Activated CD8-positive, alpha-beta T cell treated with anti-CD3 and anti-CD28 coated beads, Interleukin-2, amount 10 ng/mL, durations not matched to agents 7 days and 5 days (primary cell): ENCODE results near the gene SSNA1. TPM values are rescaled to one million over a fixed set of nuclear protein-coding genes. Genes with fewer than 3 reads are reported as not detected.
A peak's percentile ranks its signal among the peaks of the same experiment; 100 is the strongest.

Experiments
- ATAC-seq: fragments of 150-1000 bp; cut with Tn5 transposase; one replicate; pipeline ENCODE4 v1.10.0; 2021; ENCODE audit warnings: moderate library complexity
- CTCF ChIA-PET: fragments of 350-600 bp; sonication (Branson Sonifier 250); formaldehyde crosslinking; loops from one replicate; lab custom pipeline; 2021; ENCODE audit warnings: antibody characterized with exemption; lab: Charles Lee
- POLR2A ChIA-PET: fragments of 350-600 bp; sonication (Branson Sonifier 250); formaldehyde crosslinking; loops from one replicate; lab custom pipeline; 2021; ENCODE audit warnings: antibody characterized with exemption; lab: Charles Lee
- DNase-seq: peaks from one replicate; pipeline ENCODE4 v3.0.0-alpha.2; 2020
- H3K27ac Mint-ChIP-seq: one replicate; pipeline ENCODE4 v1.8.0; 2021; ENCODE audit warnings: mild to moderate bottlenecking, mixed read lengths
- H3K27me3 Mint-ChIP-seq: one replicate; pipeline ENCODE4 v1.8.0; 2021; ENCODE audit warnings: low read depth, mixed read lengths
- H3K36me3 Mint-ChIP-seq: one replicate; pipeline ENCODE4 v1.8.0; 2021; ENCODE audit warnings: low read depth, mixed read lengths
- H3K4me1 Mint-ChIP-seq: one replicate; pipeline ENCODE4 v1.8.0; 2021; ENCODE audit warnings: low read depth, mixed read lengths
- H3K4me3 Mint-ChIP-seq: one replicate; pipeline ENCODE4 v1.8.0; 2021; ENCODE audit warnings: mild to moderate bottlenecking, mixed read lengths
- H3K9me3 Mint-ChIP-seq: one replicate; pipeline ENCODE4 v1.8.0; 2022; ENCODE audit warnings: mixed read lengths; ENCODE audit not compliant: insufficient read depth
- total RNA-seq, 2 experiments: library from RNA; stranded (reverse); gene quantifications; one replicate each; pipeline ENCODE4 v1.2.3, GENCODE V29; 2021

Gene SSNA1
- total RNA-seq, 2 experiments from 2014 or later, result 88.2 to 90.0 TPM

DNA sequence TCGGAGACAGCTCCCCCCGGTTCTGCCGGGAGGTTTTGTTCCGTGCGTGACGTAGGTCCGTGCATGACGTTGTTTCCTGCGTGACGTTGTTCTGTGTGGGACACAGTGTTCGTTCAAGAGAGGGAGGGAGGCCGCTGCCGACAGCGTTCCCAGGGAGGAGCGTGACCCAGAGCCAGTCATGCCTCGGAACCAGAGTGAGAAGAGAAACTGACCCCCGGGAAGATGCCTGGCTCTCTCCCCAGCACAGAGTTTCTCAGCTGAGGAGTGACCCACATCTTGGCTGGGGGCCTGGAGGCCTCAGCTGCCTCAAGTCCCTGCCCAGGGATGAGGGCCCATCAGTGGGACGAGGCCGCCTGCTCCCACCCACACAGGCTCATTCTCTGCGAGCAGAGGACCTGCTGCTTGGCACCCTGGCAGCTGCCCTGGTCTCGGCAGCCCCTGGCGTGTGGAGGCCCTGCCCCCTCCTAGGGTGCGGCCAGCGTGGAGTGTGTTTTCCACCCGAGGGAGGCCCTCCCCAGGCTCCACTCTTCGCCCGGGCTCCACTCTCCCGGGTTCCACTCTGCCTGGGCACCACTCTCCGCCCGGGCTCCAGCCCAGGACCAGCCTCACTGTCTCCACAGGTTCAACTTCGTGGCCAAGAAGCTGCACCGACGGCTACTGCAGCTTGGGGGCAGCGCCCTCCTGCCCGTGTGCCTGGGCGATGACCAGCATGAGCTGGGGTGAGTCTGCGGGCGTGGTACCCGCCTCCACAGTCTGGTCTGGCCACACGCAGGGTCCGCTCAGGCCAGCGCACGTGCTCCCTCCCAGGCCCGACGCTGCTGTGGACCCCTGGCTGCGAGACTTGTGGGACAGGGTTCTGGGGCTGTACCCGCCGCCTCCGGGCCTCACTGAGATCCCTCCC is 24.9 kb downstream of the SSNA1 start:
- POLR2A ChIA-PET, result interaction anchor here (0.9 kb wide), 1 partner anchor 98 kb away, joined by 3 read pairs; no protein-coding TSS in a partner anchor
- no peak overlapping the region for H3K27ac Mint-ChIP-seq
- DNase-seq (no peak), ATAC-seq (no peak)
- H3K36me3 Mint-ChIP-seq, result peaks cover 15% of the 10 kb centered on the region
- H3K27me3 Mint-ChIP-seq, result no peaks in the 10 kb centered on the region
- CTCF ChIA-PET, result no interaction called here
- H3K4me3 Mint-ChIP-seq, result no peak overlapping the region
- no peaks in the 10 kb centered on the region for H3K9me3 Mint-ChIP-seq
- peaks cover 3% of the 10 kb centered on the region for H3K4me1 Mint-ChIP-seq

- DNase-seq (no peak), ATAC-seq (no peak)
- POLR2A ChIA-PET, result interaction anchor here (1.2 kb wide), 1 partner anchor 26 kb away, joined by 3 read pairs; no protein-coding TSS in a partner anchor
- no peaks in the 10 kb centered on the region for H3K27me3 Mint-ChIP-seq
- CTCF ChIA-PET, result no interaction called here
- H3K36me3 Mint-ChIP-seq, result peaks cover 6% of the 10 kb centered on the region
- H3K27ac Mint-ChIP-seq, result no peak overlapping the region
- H3K4me1 Mint-ChIP-seq, result no peaks in the 10 kb centered on the region
- no peak overlapping the region for H3K4me3 Mint-ChIP-seq
- no peaks in the 10 kb centered on the region for H3K9me3 Mint-ChIP-seq
These were observed 26.1 kb downstream of the SSNA1 start for GRCh38 chr9:137214620-137215019.

DNA sequence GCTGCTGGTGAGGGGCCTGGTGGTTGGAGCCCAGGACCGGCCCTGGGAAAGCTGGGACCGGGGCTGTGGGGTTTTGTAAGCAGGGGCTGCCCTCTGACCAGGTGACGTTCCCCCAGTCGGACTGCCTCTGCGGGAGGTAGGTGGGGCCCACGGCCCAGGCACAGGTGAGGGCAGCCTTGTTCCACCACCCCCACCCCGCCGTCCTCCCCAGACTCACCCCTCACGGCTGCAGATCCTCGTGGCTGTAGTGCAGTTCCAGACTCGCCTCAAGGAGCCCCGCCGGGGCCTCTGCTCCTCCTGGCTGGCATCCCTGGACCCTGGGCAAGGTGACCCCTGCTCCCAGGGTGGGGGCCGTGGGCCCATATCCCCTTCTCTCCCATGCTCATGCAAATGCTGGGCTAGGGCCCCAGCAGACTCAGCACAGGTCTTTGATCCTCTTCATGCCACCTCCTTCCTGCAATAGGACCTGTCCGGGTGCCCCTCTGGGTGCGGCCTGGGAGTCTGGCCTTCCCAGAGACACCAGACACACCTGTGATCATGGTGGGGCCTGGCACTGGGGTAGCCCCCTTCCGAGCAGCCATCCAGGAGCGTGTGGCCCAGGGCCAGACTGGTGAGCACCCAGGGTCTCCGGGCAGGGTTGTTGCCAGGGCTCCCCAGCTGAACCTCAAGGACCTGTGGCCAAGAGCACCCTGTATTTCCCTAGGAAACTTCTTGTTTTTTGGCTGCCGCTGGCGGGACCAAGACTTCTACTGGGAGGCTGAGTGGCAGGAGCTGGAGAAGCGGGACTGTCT is 26.9 kb downstream of the SSNA1 start:
- no peaks in the 10 kb centered on the region for H3K4me1 Mint-ChIP-seq
- ChIA-PET POLR2A (interaction anchor here (1.1 to 1.5 kb wide), 4 partner anchors 11 to 26 kb away, joined by 3 to 5 read pairs (median 4); partner anchors contain the start of genes TPRN and TUBB4B), CTCF (no interaction called here)
- H3K27ac Mint-ChIP-seq, result no peak overlapping the region
- peaks cover 4% of the 10 kb centered on the region for H3K36me3 Mint-ChIP-seq
- H3K9me3 Mint-ChIP-seq, result no peaks in the 10 kb centered on the region
- no peak overlapping the region for H3K4me3 Mint-ChIP-seq
- DNase-seq, result no peak
- H3K27me3 Mint-ChIP-seq, result no peaks in the 10 kb centered on the region
- no peak for ATAC-seq

- H3K27me3 Mint-ChIP-seq, result no peaks in the 10 kb centered on the region
- DNase-seq (no peak), ATAC-seq (no peak)
- H3K4me3 Mint-ChIP-seq, result no peak overlapping the region
- H3K9me3 Mint-ChIP-seq, result no peaks in the 10 kb centered on the region
- no peak overlapping the region for H3K27ac Mint-ChIP-seq
- H3K36me3 Mint-ChIP-seq, result no peaks in the 10 kb centered on the region
- ChIA-PET CTCF (no interaction called here), POLR2A (interaction anchor here (1.1 to 1.5 kb wide), 4 partner anchors 9 to 25 kb away, joined by 3 to 5 read pairs (median 4); partner anchors contain the start of genes TPRN and TUBB4B)
- H3K4me1 Mint-ChIP-seq, result peaks cover 2% of the 10 kb centered on the region
These were observed 27.9 kb downstream of the SSNA1 start for GRCh38 chr9:137216188-137216965.

DNA sequence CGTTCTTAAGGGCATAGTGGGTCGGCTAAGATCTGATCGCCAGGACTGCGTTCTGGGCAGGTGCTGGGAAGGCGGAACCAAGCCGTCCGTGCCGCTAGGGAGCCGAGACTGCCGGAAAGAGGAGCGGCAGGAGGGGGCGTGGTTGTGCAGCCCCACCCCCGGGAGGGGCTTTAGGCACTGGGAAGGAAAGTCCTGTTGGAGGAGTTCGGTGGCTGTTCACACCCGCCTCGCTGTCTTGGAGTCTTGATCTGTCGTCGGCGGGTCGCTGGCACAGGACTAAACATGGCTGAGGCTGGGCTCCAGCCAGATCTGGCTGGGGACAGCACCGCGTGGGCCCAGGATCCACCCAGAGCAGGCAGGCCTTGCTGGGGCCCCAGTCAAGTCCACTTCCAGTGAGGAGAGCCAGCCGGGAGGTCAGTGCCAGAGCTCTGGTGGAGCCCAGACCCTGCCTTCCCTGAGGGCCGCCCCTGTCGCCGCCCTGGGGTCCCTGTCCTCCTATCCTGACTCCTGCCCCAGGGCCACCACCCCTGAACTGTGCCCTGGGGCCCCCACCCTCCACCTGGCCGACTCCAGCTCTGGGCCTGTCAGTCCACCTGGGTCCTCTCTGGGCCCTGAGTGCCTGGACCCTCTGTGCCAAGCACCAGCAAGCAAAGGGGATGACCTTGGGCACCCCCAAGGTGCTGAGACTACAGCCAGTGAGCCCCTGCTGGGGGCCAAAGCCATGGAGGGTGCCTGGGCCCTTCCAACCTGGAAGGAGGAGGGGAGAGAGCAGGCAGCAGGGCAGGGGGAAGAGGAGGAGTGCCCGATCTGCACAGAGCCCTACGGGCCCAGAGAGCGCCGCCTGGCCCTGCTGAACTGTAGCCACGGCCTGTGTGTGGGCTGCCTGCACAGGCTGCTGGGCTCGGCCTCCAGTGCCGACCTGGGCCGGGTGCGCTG is 29.1 kb downstream of the SSNA1 start:
- ChIA-PET POLR2A (interaction anchor here (1.4 to 1.5 kb wide), 2 partner anchors 10 to 14 kb away, joined by 4 read pairs; no protein-coding TSS in a partner anchor), CTCF (no interaction called here)
- no peaks in the 10 kb centered on the region for H3K27me3 Mint-ChIP-seq
- no peaks in the 10 kb centered on the region for H3K9me3 Mint-ChIP-seq
- H3K27ac Mint-ChIP-seq, result no peak overlapping the region
- no peak overlapping the region for H3K4me3 Mint-ChIP-seq
- no peaks in the 10 kb centered on the region for H3K36me3 Mint-ChIP-seq
- DNase-seq (no peak), ATAC-seq (no peak)
- H3K4me1 Mint-ChIP-seq, result peaks cover 2% of the 10 kb centered on the region

DNA sequence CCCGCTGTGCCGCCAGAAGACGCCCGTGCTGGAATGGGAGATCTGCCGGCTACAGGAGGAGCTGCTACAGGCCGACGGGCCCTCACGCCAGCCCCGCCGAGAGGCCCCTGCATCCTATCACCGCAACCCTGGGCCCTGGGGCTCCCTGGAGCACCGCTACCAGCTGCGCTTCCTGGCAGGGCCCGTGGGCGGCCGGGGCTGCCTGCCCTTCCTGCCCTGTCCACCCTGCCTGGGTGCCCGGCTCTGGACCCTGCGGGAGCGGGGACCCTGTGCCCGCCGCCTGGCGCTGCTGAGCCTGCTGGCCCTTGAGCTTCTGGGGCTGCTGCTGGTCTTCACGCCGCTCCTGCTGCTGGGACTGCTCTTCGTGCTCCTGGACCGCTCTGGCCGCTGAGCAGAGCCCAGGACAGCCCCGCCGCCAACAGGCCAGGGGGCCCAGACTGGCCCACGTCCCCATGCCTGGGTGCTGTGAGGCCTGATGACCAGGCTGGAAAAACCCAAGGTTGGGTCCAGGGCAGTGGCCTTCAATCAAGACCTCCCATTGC is 29.8 kb downstream of the SSNA1 start:
- ChIA-PET CTCF (interaction anchor here (1.4 kb wide), 1 partner anchor 29 kb away, joined by 5 read pairs; the partner anchor contains the start of genes ANAPC2 and SSNA1), POLR2A (no interaction called here)
- H3K27ac Mint-ChIP-seq, result no peak overlapping the region
- peaks cover 7% of the 10 kb centered on the region for H3K4me1 Mint-ChIP-seq
- H3K4me3 Mint-ChIP-seq, result no peak overlapping the region
- no peaks in the 10 kb centered on the region for H3K9me3 Mint-ChIP-seq
- DNase-seq, result no peak
- H3K36me3 Mint-ChIP-seq, result no peaks in the 10 kb centered on the region
- ATAC-seq, result no peak
- H3K27me3 Mint-ChIP-seq, result no peaks in the 10 kb centered on the region

GRCh38 chr9:137218754-137219271 is 30.3 kb downstream of the SSNA1 start:
- Mint-ChIP-seq H3K36me3 (no peaks in the 10 kb centered on the region), H3K27me3 (no peaks in the 10 kb centered on the region), H3K27ac (no peak overlapping the region), H3K4me3 (no peak overlapping the region), H3K4me1 (peaks cover 7% of the 10 kb centered on the region), H3K9me3 (no peaks in the 10 kb centered on the region)
- ATAC-seq (no peak), DNase-seq (no peak)
- CTCF ChIA-PET, result interaction anchor here (1.4 kb wide), 1 partner anchor 30 kb away, joined by 5 read pairs; the partner anchor contains the start of genes ANAPC2 and SSNA1
- POLR2A ChIA-PET, result interaction anchor here (1.5 kb wide), 1 partner anchor 14 kb away, joined by 4 read pairs; no protein-coding TSS in a partner anchor

GRCh38 chr9:137219757-137220316 is 31.4 kb downstream of the SSNA1 start:
- Mint-ChIP-seq H3K36me3 (no peaks in the 10 kb centered on the region), H3K4me1 (peaks cover 9% of the 10 kb centered on the region), H3K27ac (no peak overlapping the region), H3K4me3 (no peak overlapping the region), H3K27me3 (no peaks in the 10 kb centered on the region), H3K9me3 (no peaks in the 10 kb centered on the region)
- ATAC-seq, result no peak
- CTCF ChIA-PET, result interaction anchor here (1.4 kb wide), 1 partner anchor 31 kb away, joined by 5 read pairs; the partner anchor contains the start of genes ANAPC2 and SSNA1
- POLR2A ChIA-PET, result interaction anchor here (1.5 to 2.1 kb wide), 3 partner anchors 15 to 21 kb away, joined by 4 to 6 read pairs (median 5); partner anchors contain the start of genes TPRN and TUBB4B
- no peak for DNase-seq

DNA sequence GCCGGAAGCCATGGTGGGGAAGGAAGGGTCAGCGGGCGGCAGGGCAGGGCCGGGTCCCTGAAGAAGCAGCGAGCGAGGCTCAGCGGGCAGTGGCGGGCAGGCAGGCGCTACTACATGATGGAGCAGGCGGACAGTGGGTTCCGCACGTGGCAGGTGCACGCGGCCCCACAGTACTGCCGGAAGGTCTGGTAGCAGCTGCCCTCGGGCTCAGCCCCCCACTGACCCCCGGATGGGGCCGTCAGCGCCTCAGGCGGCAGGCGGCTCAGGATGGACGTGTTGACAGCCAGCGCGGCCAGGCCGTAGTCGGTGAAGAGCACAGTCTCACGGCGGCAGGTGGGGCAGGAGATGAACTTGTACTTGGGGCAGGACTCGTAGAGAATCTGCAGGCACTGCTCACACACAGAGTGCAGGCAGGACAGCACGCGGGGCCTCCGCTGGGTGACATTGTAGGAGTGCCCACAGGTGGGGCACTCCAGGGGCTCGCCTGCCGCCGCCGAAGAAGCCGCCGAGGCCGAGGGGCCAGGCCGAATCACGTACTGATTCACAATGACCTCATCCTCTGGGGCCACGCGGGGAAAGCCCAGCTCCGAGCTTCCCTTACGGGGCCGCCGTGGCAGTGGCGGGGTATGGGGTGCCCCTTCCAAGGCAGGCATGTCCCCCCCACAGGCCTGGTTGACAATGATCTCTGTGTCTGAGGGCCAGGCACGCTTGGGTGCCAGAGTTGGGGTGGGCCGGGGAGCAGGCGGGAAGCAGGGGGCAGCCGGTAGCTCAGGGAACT is 32.0 kb downstream of the SSNA1 start:
- ATAC-seq, result no peak
- DNase-seq, result no peak
- Mint-ChIP-seq H3K4me1 (peaks cover 16% of the 10 kb centered on the region), H3K27ac (no peak overlapping the region), H3K36me3 (no peaks in the 10 kb centered on the region), H3K9me3 (no peaks in the 10 kb centered on the region), H3K4me3 (peak overlapping the region; percentile 55), H3K27me3 (no peaks in the 10 kb centered on the region)
- ChIA-PET POLR2A (interaction anchor here (1.5 to 2.1 kb wide), 3 partner anchors 16 to 20 kb away, joined by 4 to 6 read pairs (median 5); partner anchors contain the start of genes TPRN and TUBB4B), CTCF (no interaction called here)
